Endodermal cell (in vitro differentiated cells): Measurements from ENCODE around the gene CADM1. TPM values are rescaled to one million over a fixed set of nuclear protein-coding genes. Genes with fewer than 3 reads are reported as not detected.

ENCODE experiments used
- DNase-seq: peaks from one replicate; pipeline ENCODE4 v3.0.0-alpha.2; 2017
- H3K27ac ChIP-seq: 2 replicates; pipeline ENCODE4 v1.5.1; 2013; ENCODE audit warnings: mild to moderate bottlenecking, low read depth, low read length, moderate library complexity
- H3K27me3 ChIP-seq: 2 replicates; pipeline ENCODE4 v1.6.1; 2013; ENCODE audit warnings: mild to moderate bottlenecking, low read length, moderate library complexity; ENCODE audit not compliant: insufficient read depth, control insufficient read depth, poor library complexity, severe bottlenecking
- H3K36me3 ChIP-seq: 2 replicates; pipeline ENCODE4 v1.7.0; 2013; ENCODE audit warnings: mild to moderate bottlenecking, low read length, moderate library complexity; ENCODE audit not compliant: control insufficient read depth, insufficient read depth
- H3K4me1 ChIP-seq: one replicate; pipeline ENCODE4 v1.7.0; 2013; ENCODE audit warnings: low read length; ENCODE audit not compliant: control insufficient read depth, insufficient read depth
- H3K4me3 ChIP-seq: 2 replicates; pipeline ENCODE4 v1.5.1; 2013; ENCODE audit warnings: mild to moderate bottlenecking, low read length, moderate library complexity
- H3K9ac ChIP-seq: 2 replicates; pipeline ENCODE4 v1.6.1; 2013; ENCODE audit warnings: mild to moderate bottlenecking, low read length, moderate library complexity; ENCODE audit not compliant: poor library complexity, severe bottlenecking; ENCODE audit errors: extremely low read depth
- H3K9me3 ChIP-seq: 2 replicates; pipeline ENCODE4 v1.6.1; 2013; ENCODE audit warnings: mild to moderate bottlenecking, low read length, moderate library complexity; ENCODE audit not compliant: control insufficient read depth
- H3K27ac Mint-ChIP-seq: 2 replicates; pipeline ENCODE4 v1.8.0; 2020; ENCODE audit warnings: mixed read lengths
- H3K27me3 Mint-ChIP-seq: 2 replicates; pipeline ENCODE4 v1.8.0; 2021; ENCODE audit warnings: mild to moderate bottlenecking, mixed read lengths; ENCODE audit not compliant: insufficient read depth
- H3K36me3 Mint-ChIP-seq: 2 replicates; pipeline ENCODE4 v1.8.0; 2020; ENCODE audit warnings: low read depth, mixed read lengths
- H3K4me1 Mint-ChIP-seq: 2 replicates; pipeline ENCODE4 v1.8.0; 2020; ENCODE audit warnings: mixed read lengths
- H3K4me3 Mint-ChIP-seq: 2 replicates; pipeline ENCODE4 v1.8.0; 2020; ENCODE audit warnings: mild to moderate bottlenecking, moderate library complexity, mixed read lengths
- H3K9me3 Mint-ChIP-seq: 2 replicates; pipeline ENCODE4 v1.8.0; 2020; ENCODE audit warnings: mild to moderate bottlenecking, mixed read lengths
- WGBS, 2 experiments: methylation state at CpG; one replicate each; pipeline versions ENCODE4 v1.1.5 to v1.1.7; 2013; ENCODE audit warnings: missing lambda C conversion rate in 2 of 2, mixed read lengths in 1 of 2; ENCODE audit not compliant: insufficient coverage in 1 of 2, insufficient read length in 1 of 2; 5-methylcytosine and 5-hydroxymethylcytosine counted together
- total RNA-seq, 2 donors: library from RNA; stranded (reverse); fragmentation: NEBNext Ultra II Directional in 1 of 2; extraction: Animal tissue kit (Norgen Biotek cat#: 25700) in 1 of 2; gene quantifications; 2 replicates in 1 of 2; 3 replicates in 1 of 2; pipeline ENCODE4 v1.2.1, GENCODE V29; 2021
- TF ChIP-seq, protein P1 (sequence below): fragments of 200-600 bp; sonication (generic); conservative IDR thresholded peaks from 2 replicates; pipeline ENCODE4 v1.5.0; 2021; ENCODE audit warnings: antibody characterized with exemption, mild to moderate bottlenecking

CADM1 gene
- total RNA-seq, 2 donors from 2014 or later, result 76.3 to 88.2 TPM

DNA sequence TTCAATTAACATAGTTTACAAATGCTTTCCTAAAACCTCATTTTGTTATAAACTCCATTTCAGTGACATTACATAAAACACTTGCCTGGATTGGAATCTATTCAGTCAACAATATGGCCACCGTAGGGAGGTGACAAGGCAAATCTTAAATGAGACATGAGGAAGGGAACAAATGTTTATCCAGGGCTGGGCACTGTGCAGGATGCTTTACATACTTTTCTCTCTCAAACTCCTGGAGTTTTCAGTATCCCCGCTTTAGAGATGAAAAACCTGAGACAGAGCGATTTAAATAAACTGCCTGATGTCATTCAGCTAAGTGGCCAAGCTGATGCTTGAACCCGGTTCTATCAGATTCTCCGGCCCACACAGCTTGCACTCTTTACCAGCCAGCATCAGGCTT, 259.9 kb downstream of the CADM1 start:
- Histone ChIP-seq H3K9me3 (no peaks in the 10 kb centered on the region), H3K4me3 (no peak overlapping the region), H3K27ac (no peak overlapping the region), H3K9ac (no peak overlapping the region), H3K4me1 (peaks cover 11% of the 10 kb centered on the region), H3K36me3 (no peaks in the 10 kb centered on the region), H3K27me3 (no peaks in the 10 kb centered on the region)
- Mint-ChIP-seq H3K9me3 (no peaks in the 10 kb centered on the region), H3K27ac (no peak overlapping the region), H3K27me3 (no peaks in the 10 kb centered on the region), H3K36me3 (no peaks in the 10 kb centered on the region), H3K4me3 (no peak overlapping the region), H3K4me1 (peaks cover 29% of the 10 kb centered on the region)
- no peak for DNase-seq
- WGBS, 2 experiments, result 92 to 95% methylated on average over 5 of the region's 5 CpGs
- TF ChIP-seq, protein P1, sequence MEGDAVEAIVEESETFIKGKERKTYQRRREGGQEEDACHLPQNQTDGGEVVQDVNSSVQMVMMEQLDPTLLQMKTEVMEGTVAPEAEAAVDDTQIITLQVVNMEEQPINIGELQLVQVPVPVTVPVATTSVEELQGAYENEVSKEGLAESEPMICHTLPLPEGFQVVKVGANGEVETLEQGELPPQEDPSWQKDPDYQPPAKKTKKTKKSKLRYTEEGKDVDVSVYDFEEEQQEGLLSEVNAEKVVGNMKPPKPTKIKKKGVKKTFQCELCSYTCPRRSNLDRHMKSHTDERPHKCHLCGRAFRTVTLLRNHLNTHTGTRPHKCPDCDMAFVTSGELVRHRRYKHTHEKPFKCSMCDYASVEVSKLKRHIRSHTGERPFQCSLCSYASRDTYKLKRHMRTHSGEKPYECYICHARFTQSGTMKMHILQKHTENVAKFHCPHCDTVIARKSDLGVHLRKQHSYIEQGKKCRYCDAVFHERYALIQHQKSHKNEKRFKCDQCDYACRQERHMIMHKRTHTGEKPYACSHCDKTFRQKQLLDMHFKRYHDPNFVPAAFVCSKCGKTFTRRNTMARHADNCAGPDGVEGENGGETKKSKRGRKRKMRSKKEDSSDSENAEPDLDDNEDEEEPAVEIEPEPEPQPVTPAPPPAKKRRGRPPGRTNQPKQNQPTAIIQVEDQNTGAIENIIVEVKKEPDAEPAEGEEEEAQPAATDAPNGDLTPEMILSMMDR, result no peak

DNA sequence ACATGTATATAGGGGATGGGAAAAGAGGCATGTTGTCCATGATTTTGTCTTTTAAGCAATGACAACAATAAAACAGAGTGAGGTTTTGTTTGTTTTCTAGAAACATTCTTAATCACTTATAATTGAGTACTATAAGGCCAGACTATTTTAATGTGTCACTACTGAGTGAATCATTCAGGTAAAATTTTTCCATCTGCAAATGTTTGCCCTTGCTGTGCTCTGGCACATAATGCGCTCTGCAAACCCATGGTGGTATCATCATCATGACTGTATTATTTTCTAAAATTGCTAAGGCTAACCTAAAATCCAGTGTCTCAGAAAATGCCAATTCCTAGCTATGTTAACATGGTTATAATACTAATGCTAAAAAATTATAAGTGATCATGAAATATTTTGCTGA, 261.2 kb downstream of the CADM1 start:
- no peaks in the 10 kb centered on the region for H3K9me3 ChIP-seq
- H3K27me3 Mint-ChIP-seq, result no peaks in the 10 kb centered on the region
- no peak overlapping the region for H3K27ac Mint-ChIP-seq
- no peaks in the 10 kb centered on the region for H3K27me3 ChIP-seq
- 93% methylated on average over 1 of the region's 1 CpG; no CpG with 5 or more reads in 1 of the 2 experiments for WGBS, 2 experiments
- H3K36me3 Mint-ChIP-seq, result peaks cover 6% of the 10 kb centered on the region
- DNase-seq, result no peak
- H3K4me1 ChIP-seq, result peaks cover 2% of the 10 kb centered on the region
- no peak overlapping the region for H3K9ac ChIP-seq
- TF ChIP-seq, protein P1, result no peak
- no peak overlapping the region for H3K27ac ChIP-seq
- H3K4me3 Mint-ChIP-seq, result no peak overlapping the region
- H3K4me1 Mint-ChIP-seq, result peaks cover 20% of the 10 kb centered on the region
- peaks cover 7% of the 10 kb centered on the region for H3K36me3 ChIP-seq
- no peak overlapping the region for H3K4me3 ChIP-seq
- no peaks in the 10 kb centered on the region for H3K9me3 Mint-ChIP-seq

DNA sequence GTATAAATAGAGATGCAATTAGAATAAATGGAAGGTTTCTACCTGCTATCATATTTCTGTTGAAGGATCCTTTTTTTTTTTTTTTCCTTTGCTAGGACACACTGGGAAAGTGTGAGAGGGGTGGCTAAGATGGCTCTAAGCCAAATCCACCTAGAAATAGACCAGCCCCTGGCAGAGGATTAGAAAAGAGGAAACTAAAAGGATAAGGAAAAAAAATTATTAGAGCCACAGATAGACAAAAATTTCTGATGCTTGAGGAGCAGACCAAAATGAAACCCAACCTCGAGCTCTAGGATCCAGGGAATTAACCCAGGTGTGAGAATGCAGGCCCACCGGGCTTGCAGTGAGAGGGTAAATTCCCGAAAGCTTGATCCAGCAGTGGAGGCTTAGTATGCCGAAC, 262.3 kb downstream of the CADM1 start:
- Histone ChIP-seq H3K4me1 (no peaks in the 10 kb centered on the region), H3K9me3 (no peaks in the 10 kb centered on the region), H3K27ac (no peak overlapping the region), H3K4me3 (no peak overlapping the region), H3K9ac (no peak overlapping the region), H3K27me3 (no peaks in the 10 kb centered on the region), H3K36me3 (peaks cover 18% of the 10 kb centered on the region)
- Mint-ChIP-seq H3K27me3 (no peaks in the 10 kb centered on the region), H3K36me3 (peaks cover 7% of the 10 kb centered on the region), H3K4me1 (peaks cover 13% of the 10 kb centered on the region), H3K9me3 (no peaks in the 10 kb centered on the region), H3K27ac (no peak overlapping the region), H3K4me3 (no peak overlapping the region)
- WGBS, 2 experiments, result 96 to 100% methylated on average over 3 to 4 of the region's 4 CpGs
- DNase-seq, result no peak
- TF ChIP-seq, protein P1, result no peak
